ENCODE data around the gene ASXL1. TPM values are rescaled to one million over a fixed set of nuclear protein-coding genes. Genes with fewer than 3 reads are reported as not detected.
"Not testable (repeated sequence)": the region's sequence is repeated elsewhere in the genome, so short reads cannot be mapped to it uniquely, and the experiment has no call there.

ASXL1 gene
- total and polyA plus RNA-seq, 9 of the 15 experiments (the other 6 are each of a cell fraction or from before 2014, with no cell fraction given): 6.5 to 65.3 (median 32.3) TPM

GRCh38 chr20:32355907-32356621, 2.1 kb upstream of the ASXL1 start:
- peak; percentile 21 for TF ChIP-seq RBM25 (IDR thresholded peaks at IDR 0.05; ENCODE audit: low read depth, low read length, severe bottlenecking)
- BruUV-seq (replicated peaks); H3K27me3 ChIP-seq (ENCODE audit: control insufficient read depth in 2 of 2, insufficient read depth in 2 of 2, low read length in 2 of 2); ATAC-seq; H3K9me3 ChIP-seq (replicated peaks; ENCODE audit: control insufficient read depth, insufficient read depth, low read depth, low read length); H3K9me1 ChIP-seq (ENCODE audit: control insufficient read depth, insufficient read depth, low read length); DNase-seq (ENCODE audit: extremely low read depth in 1 of 4, low spot score in 3 of 4); in situ Hi-C loops (cut with MboI); FAIRE-seq; H3K4me3 ChIP-seq: not testable (repeated sequence)
- Histone ChIP-seq H4K20me1 (replicated peaks; ENCODE audit: control insufficient read depth, insufficient read depth, low read length) (peaks cover 18% of the 10 kb centered on the region), H3K9ac (ENCODE audit: insufficient read depth in 1 of 2, low read depth in 2 of 2, low read length in 2 of 2) (peak overlapping the region in 1 of 2 experiments; percentile 87; a peak in 2 of 4 replicates), H3K4me2 (ENCODE audit: insufficient read depth, low read length) (peak overlapping the region; percentile 96), H3K79me2 (ENCODE audit: control insufficient read depth, insufficient read depth, low read length) (peaks cover 28% of the 10 kb centered on the region), H3K36me3 (ENCODE audit: control insufficient read depth, insufficient read depth, low read length) (peaks cover 15% of the 10 kb centered on the region; the same call in 2 of the 3 replicates), H2AFZ (ENCODE audit: low read depth, low read length) (0 out of 2 replicates have a peak overlapping the region, but pooled peaks have one; percentile 93), H3K4me1 (replicated peaks in 1 of 2; ENCODE audit: control insufficient read depth in 2 of 2, insufficient read depth in 2 of 2, low read length in 2 of 2) (peaks cover 6 to 32% of the 10 kb centered on the region in 2 experiments), H3K27ac (ENCODE audit: extremely low read depth, low read depth, low read length) (peak overlapping the region; percentile 99; the same call in 2 of the 3 replicates)
- WGBS (ENCODE audit: insufficient coverage, low coverage, missing lambda C conversion rate): 68% methylated on average over 7 of the region's 7 CpGs
- ChIA-PET CTCF (ENCODE audit: low intra/inter-chr PET ratio) (interaction anchor here (0.6 kb wide), 1 partner anchor 87 kb away, joined by 3 read pairs; no protein-coding TSS in a partner anchor), POLR2A (interaction anchor here (0.6 to 2.8 kb wide), 4 partner anchors 9 to 13 kb away, joined by 3 to 10 read pairs (median 3); no protein-coding TSS in a partner anchor)
- intact Hi-C loops (cut with micrococcal nuclease): loop anchor here (5.0 to 10.0 kb wide), 3 partner anchors 81 to 226 kb away; partner anchors contain the start of genes PLAGL2 and POFUT1
